NCI-H2107 treated with DMSO at 0.1 percent for 48 hours (cell line): Measurements from ENCODE around the gene NDUFA6.
A peak's percentile ranks its signal among the peaks of the same experiment; 100 is the strongest.
"Not testable (repeated sequence)": the region's sequence is repeated elsewhere in the genome, so short reads cannot be mapped to it uniquely, and the experiment has no call there.

Source experiments
- DNase-seq: peaks from one replicate; lab custom pipeline; 2025; ENCODE audit not compliant: unreplicated experiment; lab: John Stamatoyannopoulos, UW

Gene NDUFA6

DNA sequence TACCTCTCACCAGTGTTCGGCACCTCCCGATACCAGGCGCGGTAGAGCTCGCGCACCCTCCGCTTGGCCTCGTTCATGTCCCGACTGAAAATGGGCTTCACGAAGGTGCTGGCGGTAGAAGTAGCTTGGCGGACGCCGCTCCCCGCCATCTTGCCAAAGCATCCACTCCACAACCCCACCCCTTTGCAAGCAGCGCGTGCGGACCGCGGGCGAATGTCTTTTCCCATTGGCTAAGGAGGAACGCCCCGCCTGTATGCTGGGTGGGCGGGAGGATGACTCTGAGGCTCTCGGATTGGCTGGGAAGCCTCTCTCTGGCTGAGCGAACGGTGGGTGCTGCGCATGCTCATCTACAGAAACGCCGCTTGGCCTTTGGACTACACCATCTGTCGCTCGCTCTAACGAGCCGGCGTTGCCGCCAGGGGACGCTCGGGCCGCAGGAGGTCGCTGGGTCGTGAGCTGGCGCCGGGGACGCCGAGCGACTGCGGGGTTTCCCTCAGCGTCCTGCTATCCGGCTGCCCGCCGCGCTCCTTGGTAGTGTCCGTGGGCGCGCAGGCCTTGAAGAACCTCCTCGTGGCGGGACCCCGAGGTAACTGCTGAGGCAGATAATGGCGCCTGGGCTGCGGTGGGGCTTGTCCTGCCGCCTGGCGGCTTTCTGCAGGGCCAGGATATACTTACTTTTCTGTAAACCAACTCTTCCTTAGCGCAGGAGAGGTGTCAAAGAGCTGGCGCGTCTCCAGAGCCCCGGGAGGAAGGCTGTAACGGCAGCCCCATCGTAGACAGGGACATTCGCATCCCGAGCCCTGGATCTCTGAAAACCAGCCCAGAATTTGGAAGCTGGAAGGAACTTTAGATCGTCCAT lies at the start of gene NDUFA6:
Gene NDUFA6 (minus strand): TSS at position 177 of the 859 bp plus-strand sequence. CDS start 28 bp downstream, at position 149.
- peak; percentile 88 for DNase-seq

DNA sequence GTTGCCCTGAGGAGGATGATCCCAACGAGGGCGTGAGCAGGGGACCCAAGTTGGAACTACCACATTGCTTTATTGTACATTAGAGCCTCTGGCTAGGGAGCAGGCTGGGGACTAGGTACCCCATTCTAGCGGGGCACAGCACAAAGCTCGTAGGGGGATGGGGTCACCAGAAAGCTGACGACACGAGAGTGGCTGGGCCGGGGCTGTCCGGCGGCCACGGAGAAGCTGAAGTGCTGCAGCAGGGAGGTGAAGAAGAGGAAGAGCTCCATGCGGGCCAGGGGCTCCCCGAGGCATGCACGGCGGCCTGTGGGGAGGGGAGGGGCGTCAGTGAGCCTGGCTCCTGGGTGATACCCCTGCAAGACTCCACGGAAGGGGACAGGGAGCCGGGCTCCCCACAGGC lies 49.6 kb upstream of the NDUFA6 start:
- not testable (repeated sequence) for DNase-seq

DNA sequence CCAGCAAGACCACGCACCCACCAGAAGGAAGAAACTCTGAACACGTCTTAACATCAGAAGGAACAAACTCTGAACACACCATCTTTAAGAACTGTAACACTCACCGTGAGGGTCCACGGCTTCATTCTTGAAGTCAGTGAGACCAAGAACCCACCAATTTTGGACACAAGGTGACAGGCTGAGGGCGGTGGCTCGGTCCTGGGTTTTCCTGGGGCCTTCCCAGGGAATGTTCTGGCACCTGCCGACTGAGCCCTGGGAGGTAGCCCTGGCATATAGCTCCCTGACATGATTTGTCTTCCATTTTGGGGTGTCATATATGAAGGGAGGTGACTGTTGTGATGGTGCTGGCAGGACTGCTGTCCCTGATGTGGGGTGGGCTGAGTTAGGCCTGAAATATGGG lies 48.9 kb upstream of the NDUFA6 start:
- DNase-seq = not testable (repeated sequence)

DNA sequence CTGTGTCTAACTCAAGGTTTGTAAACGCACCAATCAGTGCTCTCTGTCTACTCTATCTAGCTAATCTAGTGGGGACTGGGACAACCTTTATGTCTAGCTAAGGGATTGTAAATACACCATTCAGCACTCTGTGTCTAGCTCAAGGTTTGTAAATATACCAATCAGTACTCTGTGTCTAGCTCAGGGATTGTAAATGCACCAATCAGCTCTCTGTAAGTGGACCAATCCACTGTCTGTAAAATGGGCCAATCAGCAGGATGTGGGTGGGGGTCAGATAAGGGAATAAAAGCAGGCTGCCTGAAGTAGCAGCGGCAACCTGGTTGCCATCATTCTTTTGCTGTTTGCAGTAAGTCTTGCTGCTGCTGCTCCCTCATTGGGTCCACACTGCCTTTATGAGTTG lies 48.4 kb upstream of the NDUFA6 start:
- no peak for DNase-seq

DNA sequence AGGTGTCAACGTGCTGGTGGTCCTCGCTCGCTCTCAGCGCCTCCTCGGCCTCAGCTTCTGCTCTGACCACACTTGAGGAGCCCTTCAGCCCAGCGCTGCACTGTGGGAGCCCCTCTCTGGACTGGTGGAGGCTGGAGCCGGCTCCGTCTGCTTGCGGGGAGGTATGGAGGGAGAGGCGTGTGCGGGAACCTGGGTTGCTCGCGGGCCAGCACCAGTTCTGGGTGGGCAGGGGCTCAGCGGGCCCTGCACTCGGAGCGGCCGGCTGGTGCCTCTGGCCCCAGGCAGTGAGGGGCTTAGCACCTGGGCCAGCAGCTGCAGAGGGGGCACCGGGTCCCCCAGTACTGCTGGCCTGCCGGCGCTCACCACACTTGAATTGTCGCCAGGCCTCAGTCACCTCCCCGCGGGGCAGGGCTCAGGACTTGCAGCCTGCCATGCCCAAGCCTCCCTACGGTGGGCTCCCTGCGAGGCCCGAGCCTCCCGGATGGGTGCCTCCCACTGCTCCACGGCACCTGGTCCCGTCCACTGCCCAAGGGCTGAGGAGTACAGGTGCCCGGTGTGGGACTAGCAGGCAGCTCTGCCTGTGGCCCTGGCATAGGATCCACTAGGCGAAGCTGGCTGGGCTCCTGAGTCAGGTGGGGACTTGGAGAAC lies 47.7 kb upstream of the NDUFA6 start:
- DNase-seq = no peak

DNA sequence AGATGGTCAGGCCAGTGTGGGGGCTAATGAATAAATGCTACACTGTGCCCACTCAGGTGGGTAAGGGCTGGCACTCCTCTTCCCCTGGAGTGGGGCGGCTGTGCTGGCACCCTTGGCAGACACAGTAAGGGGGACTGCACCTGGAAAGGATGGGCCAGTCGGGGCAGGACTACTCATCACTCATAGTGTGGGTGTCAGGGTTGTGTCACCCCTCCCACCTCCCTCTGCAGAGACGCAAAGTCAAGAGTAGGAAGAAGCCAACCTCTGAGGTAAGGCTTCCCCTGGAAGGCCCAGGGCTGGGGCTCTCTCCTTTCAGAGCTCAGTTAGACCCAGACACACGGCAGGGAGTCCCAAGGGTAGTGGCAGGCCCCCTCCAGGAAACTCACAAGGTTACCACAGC lies 45.1 kb upstream of the NDUFA6 start:
- not testable (repeated sequence) for DNase-seq

DNA sequence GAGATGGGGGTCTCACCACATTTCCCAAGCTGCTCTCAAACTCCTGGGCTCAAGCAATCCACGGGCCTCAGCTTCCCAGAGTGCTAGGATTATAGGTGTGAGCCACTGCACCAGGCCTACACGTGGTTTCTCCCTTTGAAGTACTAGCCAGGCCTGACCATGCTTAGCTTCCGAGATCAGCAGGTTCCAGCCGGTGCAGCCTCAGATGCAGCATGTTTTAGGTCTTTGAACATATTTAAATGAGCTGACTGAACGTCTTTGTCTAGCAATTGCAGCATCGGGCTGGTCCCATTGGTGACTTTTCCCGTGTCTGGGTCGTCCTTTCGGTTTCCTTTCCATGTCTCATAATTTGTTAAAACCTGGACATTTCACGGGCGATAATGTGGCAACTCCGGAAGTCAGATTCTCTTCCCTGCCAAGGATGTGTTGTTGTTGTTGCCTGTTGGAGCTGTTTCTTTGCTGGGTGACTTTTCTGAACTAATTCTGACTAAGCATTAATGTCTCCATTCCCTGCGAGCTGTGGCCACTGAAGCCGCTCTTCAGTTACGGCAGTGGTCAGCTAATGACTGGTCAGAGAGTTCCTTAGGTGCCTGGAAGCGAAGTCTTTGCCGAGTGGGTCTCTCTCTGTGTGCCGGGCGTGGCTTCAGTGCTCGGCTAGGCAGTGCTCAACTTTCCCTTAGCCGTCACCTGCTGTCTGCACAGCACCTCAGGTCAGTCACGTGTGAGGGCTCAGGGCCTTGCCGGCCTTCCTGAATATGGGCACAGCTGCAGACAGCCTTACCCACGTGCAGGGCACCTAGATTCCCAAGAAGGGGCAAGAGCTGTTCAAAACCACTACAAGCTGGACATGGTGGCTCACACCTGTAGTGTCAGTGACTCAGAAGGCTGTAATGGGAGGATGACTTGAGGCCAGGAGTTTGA lies 43.8 kb upstream of the NDUFA6 start:
- no peak for DNase-seq

DNA sequence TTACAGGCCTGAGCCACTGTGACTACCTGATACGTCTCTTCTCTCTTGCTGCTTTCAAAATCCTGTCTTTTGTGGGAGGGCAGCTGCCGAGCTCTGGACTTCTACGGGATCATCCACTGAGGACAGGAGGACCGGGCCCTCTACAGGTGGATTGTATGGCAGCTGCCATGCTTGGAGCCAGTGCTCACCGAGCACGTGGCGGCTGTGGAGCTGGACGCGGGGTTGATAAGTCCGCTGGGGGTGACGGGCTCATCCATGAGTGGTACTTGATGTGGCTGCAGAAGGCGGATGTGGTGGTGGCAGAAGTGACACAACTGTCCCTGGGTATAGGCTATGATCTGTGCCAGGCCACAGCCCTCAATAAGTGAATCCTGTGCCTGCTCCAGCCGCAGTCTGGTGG lies 41.9 kb upstream of the NDUFA6 start:
- no peak for DNase-seq

DNA sequence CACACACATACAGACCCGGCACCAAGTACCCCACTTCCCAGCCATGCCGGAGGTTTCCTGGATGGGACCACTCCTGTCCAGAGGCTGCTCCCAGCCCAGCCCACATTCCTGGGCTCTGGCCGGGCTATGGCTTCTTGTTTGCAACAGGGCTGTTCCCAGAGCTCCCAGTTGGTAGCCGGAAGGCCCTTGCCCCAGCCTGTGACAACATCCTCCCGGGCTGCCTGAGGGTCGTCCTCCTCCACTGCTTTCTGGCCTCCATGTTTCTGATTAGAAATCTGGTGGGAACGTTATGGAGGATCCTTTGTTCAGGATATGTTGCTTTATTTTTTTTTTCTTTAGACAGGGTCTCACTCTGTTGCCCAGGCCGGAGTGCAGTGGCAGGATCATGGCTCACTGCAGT lies 41.0 kb upstream of the NDUFA6 start:
- DNase-seq = no peak

DNA sequence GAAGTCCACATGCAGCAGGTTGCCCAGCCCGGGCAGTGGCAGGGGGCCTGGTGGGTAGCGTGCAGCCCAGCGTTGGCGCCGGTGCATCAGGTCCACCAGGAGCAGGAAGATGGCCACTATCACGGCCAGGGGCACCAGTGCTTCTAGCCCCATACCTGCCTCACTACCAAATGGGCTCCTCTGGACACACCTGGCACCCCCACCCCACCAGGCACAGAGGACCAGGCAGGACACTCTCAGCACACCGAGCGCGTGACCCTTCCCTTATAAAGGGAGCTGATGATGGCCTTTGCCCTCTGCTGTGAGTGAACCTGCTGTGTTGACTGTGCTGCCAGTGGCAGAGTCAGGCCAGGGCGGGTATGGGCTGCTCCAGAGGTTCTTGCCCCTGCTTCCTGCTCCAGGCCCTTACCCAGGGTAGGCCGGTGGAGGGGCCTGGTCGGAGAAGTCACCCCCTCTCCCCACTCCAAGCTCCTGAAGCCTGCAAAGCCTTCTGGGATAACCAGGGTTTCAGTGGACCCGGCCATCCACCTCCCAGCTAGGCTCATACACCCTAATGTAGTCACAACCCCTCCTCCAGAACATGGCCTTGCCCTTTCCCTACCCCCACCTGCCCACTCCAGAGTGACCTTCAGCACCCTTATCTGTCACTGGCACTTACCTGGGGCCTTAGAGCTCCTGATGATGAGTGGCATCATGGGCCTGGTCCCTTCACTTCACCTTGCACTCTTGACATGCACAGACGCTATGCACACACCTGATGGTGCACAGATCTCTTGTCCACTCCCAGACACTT lies 40.3 kb upstream of the NDUFA6 start, which contains the start of gene CYP2D6:
Gene CYP2D6 (minus strand): TSS at position 172 of the 793 bp plus-strand sequence. CDS start 19 bp downstream, at position 153.
- DNase-seq = not testable (repeated sequence)

DNA sequence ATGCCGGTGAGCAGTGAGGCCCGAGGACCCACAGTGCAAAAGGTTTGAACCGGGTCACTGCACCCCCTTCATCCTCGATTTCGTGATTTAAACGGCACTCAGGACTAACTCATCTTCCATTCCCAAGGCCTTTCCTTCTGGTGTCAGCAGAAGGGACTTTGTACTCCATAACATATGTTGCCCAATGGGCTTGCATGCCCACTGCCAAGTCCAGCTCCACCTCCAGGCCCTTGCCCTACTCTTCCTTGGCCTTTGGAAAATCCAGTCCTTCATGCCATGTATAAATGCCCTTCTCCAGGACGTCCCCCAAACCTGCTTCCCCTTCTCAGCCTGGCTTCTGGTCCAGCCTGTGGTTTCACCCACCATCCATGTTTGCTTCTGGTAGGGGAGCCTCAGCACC lies 39.6 kb upstream of the NDUFA6 start:
- not testable (repeated sequence) for DNase-seq

DNA sequence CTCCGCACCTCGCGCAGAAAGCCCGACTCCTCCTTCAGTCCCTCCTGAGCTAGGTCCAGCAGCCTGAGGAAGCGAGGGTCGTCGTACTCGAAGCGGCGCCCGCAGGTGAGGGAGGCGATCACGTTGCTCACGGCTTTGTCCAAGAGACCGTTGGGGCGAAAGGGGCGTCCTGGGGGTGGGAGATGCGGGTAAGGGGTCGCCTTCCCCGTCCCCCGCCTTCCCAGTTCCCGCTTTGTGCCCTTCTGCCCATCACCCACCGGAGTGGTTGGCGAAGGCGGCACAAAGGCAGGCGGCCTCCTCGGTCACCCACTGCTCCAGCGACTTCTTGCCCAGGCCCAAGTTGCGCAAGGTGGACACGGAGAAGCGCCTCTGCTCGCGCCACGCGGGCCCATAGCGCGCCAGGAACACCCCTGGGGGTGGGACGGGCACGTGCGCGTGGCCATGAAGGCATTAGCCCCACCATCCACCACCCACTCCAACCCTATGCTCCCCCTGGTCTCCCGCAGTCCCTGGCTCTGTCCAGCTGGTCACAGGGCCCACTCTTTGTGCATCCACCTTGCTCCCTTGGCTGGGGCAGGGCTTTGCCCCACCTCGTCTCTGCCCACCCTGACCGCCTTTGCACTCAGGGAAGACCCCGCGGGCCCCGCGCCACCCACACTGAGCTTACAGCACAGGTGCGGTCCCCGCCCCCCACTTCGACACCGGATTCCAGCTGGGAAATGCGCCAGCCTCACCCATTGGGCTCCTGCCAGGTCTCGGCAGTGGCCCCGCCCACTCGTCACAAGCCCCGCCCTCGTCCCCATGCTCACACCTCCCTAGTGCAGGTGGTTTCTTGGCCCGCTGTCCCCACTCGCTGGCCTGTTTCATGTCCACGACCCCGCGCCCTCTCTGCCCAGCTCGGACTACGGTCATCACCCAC lies 38.5 kb upstream of the NDUFA6 start:
- not testable (repeated sequence) for DNase-seq

DNA sequence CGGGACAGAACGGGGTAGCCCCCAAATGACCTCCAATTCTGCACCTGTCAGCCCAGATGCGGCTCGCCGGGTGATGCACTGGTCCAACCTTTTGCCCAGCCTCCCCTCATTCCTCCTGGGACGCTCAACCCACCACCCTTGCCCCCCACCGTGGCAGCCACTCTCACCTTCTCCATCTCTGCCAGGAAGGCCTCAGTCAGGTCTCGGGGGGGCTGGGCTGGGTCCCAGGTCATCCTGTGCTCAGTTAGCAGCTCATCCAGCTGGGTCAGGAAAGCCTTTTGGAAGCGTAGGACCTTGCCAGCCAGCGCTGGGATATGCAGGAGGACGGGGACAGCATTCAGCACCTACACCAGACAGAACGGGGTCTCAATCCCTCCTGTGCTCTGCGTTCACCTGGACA lies 37.4 kb upstream of the NDUFA6 start:
- DNase-seq = not testable (repeated sequence)

DNA sequence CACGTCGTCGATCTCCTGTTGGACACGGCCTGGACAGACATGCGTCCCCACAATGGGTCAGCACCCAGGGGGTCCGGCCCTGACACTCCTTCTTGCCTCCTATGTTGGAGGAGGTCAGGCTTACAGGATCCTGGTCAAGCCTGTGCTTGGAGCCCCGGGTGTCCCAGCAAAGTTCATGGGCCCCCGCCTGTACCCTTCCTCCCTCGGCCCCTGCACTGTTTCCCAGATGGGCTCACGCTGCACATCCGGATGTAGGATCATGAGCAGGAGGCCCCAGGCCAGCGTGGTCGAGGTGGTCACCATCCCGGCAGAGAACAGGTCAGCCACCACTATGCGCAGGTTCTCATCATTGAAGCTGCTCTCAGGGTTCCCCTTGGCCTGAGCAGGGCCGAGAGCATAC lies 37.0 kb upstream of the NDUFA6 start:
- DNase-seq = no peak

DNA sequence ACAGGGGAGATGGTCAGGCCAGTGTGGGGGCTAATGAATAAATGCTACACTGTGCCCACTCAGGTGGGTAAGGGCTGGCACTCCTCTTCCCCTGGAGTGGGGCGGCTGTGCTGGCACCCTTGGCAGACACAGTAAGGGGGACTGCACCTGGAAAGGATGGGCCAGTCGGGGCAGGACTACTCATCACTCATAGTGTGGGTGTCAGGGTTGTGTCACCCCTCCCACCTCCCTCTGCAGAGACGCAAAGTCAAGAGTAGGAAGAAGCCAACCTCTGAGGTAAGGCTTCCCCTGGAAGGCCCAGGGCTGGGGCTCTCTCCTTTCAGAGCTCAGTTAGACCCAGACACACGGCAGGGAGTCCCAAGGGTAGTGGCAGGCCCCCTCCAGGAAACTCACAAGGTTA lies 33.0 kb upstream of the NDUFA6 start:
- DNase-seq = not testable (repeated sequence)

DNA sequence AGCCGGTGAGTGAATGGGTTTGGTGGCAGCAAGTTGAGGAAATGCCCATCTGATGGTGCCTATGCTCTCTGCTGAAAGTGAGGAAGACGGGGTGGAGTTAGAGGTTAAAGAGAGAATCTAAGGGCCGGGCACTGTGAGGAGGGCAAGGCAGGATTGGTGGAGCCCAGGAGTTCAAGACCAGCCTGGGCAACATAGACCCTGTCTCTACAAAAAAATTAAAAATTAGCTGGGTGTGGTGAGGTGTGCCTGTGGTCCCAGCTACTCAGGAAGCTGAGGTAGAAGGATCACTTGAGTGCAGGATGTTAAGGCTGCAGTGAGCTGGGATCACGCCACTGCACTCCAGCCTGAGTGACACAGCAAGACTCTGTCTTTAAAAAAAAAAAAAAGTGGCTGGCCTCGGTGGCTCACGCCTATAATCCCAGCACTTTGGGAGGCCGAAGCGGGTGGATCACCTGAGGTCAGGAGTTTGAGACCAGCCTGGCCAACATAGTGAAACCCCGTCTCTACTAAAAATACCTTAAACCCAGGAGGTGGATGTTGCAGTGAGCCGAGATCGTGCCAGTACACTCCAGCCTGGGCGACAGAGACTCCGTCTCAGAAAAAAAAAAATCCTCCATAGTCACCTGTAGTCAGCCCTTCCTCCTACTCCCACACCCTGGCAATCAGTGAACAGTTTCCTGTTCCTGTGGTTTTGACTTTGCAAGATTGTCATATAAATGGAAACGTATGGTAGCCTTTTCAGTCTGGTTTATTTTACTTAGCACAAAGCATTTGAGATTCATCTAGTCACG lies 29.9 kb upstream of the NDUFA6 start:
- DNase-seq = not testable (repeated sequence)

DNA sequence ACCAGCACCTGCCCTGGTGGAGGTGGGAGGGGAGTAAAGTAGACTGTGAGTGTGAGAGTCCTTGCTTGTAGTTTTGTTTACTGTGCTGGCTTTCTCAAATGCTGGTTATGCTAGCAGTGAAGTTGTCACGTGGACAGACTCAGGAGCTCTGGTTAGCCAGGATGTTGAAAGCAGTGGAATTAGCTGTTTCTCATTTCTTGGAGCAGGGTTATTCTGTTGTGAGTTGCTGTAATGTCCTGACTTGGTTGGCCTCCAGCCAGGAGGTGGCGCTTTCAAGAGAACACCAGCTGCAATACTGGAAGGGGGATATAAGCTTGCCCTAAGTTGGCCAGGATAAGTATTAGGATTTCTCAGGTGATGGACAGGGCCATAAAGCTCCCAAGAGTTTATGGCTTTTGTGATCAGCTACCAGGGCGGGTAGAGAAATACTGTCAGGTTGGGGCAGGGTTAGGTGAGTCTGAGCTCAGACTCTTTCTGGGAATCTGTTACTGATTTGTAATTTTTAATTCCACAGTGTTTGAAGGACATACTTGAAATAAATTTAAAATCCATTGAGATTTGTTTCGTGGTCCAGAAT lies 26.4 kb upstream of the NDUFA6 start:
- no peak for DNase-seq

DNA sequence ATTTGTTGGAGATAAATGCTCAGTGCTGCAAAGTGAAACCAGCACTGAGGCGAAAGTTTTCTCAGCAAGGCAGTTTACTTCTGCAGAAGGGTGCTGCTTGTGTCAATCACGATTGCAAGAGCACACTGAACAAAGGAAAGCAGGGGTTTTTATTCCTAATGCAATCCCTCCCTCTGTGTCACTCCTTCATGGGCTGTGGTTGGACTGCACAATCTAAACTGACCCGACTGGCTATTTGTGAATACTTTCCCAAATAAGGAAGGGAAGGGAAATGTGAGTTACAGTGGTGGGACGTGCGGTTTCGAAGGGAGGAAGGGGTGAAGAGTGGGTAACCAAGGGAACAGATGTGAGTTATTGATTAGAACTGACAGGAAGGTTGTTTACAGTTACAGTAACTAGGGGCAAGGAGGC lies 24.9 kb upstream of the NDUFA6 start:
- DNase-seq = not testable (repeated sequence)
